ENCODE measurements around the gene AHCYL1. TPM values are rescaled to one million over a fixed set of nuclear protein-coding genes. Genes with fewer than 3 reads are reported as not detected.

Gene AHCYL1
- total and polyA plus RNA-seq, 8 donors, result 31.0 to 76.3 (median 62.7) TPM

DNA sequence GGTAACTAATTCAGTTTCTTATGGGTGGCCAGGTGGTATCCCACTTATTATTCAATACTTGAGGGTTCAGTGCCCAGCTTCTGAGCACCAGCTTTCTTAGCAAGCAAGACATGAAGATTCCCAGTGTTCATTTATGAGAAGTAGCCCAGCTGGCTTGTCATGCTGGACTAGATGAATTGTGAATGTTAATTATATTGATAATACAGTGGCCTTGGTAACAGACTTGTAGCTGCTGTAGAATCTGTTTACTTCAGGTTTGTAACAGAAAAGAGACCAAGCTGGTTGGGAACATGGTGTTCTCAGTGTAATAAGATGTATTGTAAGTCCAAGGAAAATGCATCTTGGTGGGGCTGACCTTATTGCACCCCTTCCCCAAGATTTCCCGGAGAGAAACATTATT, 10.1 kb downstream of the AHCYL1 start:
- H3K4me3 ChIP-seq, result no peak overlapping the region
- H3K27me3 ChIP-seq, result no peaks in the 10 kb centered on the region
- TF ChIP-seq POLR2A (IDR thresholded peaks at IDR 0.05), result no peak
- TF ChIP-seq POLR2AphosphoS5 (IDR thresholded peaks at IDR 0.05), result no peak
- TF ChIP-seq, protein P1, sequence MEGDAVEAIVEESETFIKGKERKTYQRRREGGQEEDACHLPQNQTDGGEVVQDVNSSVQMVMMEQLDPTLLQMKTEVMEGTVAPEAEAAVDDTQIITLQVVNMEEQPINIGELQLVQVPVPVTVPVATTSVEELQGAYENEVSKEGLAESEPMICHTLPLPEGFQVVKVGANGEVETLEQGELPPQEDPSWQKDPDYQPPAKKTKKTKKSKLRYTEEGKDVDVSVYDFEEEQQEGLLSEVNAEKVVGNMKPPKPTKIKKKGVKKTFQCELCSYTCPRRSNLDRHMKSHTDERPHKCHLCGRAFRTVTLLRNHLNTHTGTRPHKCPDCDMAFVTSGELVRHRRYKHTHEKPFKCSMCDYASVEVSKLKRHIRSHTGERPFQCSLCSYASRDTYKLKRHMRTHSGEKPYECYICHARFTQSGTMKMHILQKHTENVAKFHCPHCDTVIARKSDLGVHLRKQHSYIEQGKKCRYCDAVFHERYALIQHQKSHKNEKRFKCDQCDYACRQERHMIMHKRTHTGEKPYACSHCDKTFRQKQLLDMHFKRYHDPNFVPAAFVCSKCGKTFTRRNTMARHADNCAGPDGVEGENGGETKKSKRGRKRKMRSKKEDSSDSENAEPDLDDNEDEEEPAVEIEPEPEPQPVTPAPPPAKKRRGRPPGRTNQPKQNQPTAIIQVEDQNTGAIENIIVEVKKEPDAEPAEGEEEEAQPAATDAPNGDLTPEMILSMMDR (IDR thresholded peaks at IDR 0.05), result no peak
- TF ChIP-seq EP300 (IDR thresholded peaks at IDR 0.05), result peak; percentile 38
- no peaks in the 10 kb centered on the region for H3K9me3 ChIP-seq
- peaks cover 50 to 98% (median 68%) of the 10 kb centered on the region in 4 donors for H3K4me1 ChIP-seq
- H3K27ac ChIP-seq, result peak overlapping the region in 4 of 5 donors; percentile 57 to 80 (median 66)
- DNase-seq, result peak in 1 of 2 donors; percentile 34
- peaks cover 0 to 15% (median 7%) of the 10 kb centered on the region in 4 donors for H3K36me3 ChIP-seq
- intact Hi-C loops (cut with DNase I; ENCODE audit: low total_unique reads), result no loop called here
- WGBS, 5 donors, result 46 to 60% (median 55%) methylated on average over 1 of the region's 1 CpG

DNA sequence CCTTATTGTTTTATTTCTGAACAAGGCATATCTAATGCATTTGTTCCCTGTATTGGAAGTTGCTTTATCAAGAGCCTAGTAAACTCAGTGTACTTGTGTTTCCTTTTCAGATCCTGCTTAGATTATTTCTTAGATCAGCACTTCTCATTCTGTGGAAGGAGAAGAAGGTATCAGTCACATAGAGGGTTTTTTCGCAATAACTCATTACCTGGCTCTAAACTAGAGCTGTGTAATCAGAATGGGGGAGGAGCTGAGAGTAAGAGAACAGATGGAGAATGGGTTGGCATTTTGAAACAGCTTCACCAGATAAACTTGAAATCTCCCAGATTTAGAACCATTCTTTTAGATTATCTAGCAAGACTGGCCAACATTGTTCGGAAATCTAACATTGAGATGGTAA, 11.0 kb downstream of the AHCYL1 start:
- H3K9me3 ChIP-seq, result no peaks in the 10 kb centered on the region
- TF ChIP-seq EP300 (IDR thresholded peaks at IDR 0.05), result no peak
- TF ChIP-seq POLR2AphosphoS5 (IDR thresholded peaks at IDR 0.05), result no peak
- TF ChIP-seq, protein P1 (IDR thresholded peaks at IDR 0.05), result no peak
- TF ChIP-seq POLR2A (IDR thresholded peaks at IDR 0.05), result no peak
- DNase-seq, result no peak
- 74 to 94% (median 83%) methylated on average over 2 of the region's 2 CpGs for WGBS, 5 donors
- H3K36me3 ChIP-seq, result peaks cover 0 to 14% (median 5%) of the 10 kb centered on the region in 4 donors
- peaks cover 45 to 97% (median 61%) of the 10 kb centered on the region in 4 donors for H3K4me1 ChIP-seq
- H3K27ac ChIP-seq, result peak overlapping the region in 4 of 5 donors; percentile 38 to 80 (median 65)
- no peak overlapping the region for H3K4me3 ChIP-seq
- no peaks in the 10 kb centered on the region for H3K27me3 ChIP-seq
- intact Hi-C loops (cut with DNase I; ENCODE audit: low total_unique reads), result no loop called here

DNA sequence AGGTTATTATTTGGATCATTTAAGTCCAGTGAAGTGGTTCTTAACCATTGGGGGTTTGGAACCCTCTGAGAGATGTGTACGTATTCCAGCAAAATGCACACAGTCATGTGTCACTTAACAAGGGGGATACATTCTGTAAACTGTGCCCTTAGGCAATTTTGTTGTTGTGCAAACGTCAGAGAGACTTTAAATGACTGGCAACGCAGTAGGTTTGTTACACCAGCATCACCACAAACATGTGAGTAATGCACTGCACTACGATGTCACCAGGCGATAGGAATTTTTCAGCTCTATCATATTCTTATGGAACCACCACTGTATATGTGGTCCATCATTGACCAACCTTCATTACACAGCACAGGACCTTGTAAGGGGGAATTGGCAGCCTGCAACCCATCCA, 11.9 kb downstream of the AHCYL1 start:
- WGBS, 5 donors, result 85 to 90% (median 88%) methylated on average over 5 of the region's 5 CpGs
- intact Hi-C loops (cut with DNase I; ENCODE audit: low total_unique reads), result no loop called here
- no peak overlapping the region for H3K4me3 ChIP-seq
- TF ChIP-seq, protein P1 (IDR thresholded peaks at IDR 0.05), result no peak
- TF ChIP-seq POLR2A (IDR thresholded peaks at IDR 0.05), result no peak
- no peak for TF ChIP-seq POLR2AphosphoS5 (IDR thresholded peaks at IDR 0.05)
- no peak for DNase-seq
- H3K36me3 ChIP-seq, result peaks cover 0 to 14% (median 5%) of the 10 kb centered on the region in 4 donors
- H3K9me3 ChIP-seq, result no peaks in the 10 kb centered on the region
- H3K27ac ChIP-seq, result peak overlapping the region in 4 of 5 donors; percentile 44 to 80 (median 65)
- H3K27me3 ChIP-seq, result no peaks in the 10 kb centered on the region
- H3K4me1 ChIP-seq, result peaks cover 39 to 97% (median 54%) of the 10 kb centered on the region in 4 donors

DNA sequence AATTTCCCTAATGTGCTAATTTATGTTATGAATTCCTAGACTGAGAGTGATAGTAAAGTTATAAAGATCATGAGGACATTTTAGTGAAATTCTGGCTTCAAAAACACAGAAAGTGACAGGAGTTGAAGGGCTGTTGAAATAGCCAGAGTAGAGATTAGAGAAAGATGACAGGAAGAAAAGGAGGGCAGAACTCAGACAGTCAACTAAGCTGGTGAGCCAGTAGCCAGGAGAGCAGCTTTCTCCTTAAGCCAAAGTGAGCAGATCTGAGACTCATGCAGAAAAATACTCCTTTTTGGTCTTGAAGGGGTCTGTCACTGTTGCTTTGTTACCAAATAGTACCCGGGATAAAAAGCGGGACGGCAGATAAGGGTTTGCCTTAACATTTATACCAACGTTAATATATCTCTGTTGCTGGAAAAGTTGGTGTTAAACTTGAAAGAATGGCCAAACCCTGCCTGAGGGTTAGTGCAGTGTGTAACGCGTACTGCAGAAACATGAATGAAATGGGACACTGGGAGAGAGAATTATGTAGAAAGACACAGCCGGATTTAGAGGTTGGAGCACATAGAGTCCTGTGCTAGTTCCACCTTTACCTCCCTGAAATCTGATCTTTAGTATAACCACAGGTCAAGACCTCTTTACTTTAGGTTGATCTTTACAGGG, 12.8 kb downstream of the AHCYL1 start:
- Histone ChIP-seq H3K36me3 (peaks cover 0 to 14% (median 5%) of the 10 kb centered on the region in 4 donors), H3K27me3 (no peaks in the 10 kb centered on the region), H3K4me3 (no peak overlapping the region), H3K4me1 (peaks cover 39 to 89% (median 52%) of the 10 kb centered on the region in 4 donors), H3K27ac (peak overlapping the region in 4 of 5 donors; percentile 9 to 73 (median 53)), H3K9me3 (no peaks in the 10 kb centered on the region)
- intact Hi-C loops (cut with DNase I; ENCODE audit: low total_unique reads), result no loop called here
- no peak for DNase-seq
- TF ChIP-seq, protein P1 (IDR thresholded peaks at IDR 0.05), result no peak
- TF ChIP-seq POLR2AphosphoS5 (IDR thresholded peaks at IDR 0.05) (no peak), POLR2A (IDR thresholded peaks at IDR 0.05) (no peak), EP300 (IDR thresholded peaks at IDR 0.05) (no peak)
- WGBS, 5 donors, result 26 to 59% (median 45%) methylated on average over 7 of the region's 7 CpGs

Data from stomach (tissue), 9 donors.